Right renal cortex interstitium (tissue), 3 donors: ENCODE results near the gene PTPRG. TPM values are rescaled to one million over a fixed set of nuclear protein-coding genes. Genes with fewer than 3 reads are reported as not detected.

Source experiments
- DNase-seq, 3 donors: peaks; one replicate each; pipeline ENCODE4 v3.0.0-alpha.2; 2013; ENCODE audit warnings: low read depth in 3 of 3, low spot score in 2 of 3
- polyA plus RNA-seq, 3 donors: library from polyadenylated mRNA; unstranded; fragments of 120-200 nt; gene quantifications; one replicate each; pipeline ENCODE4 v1.2.1, GENCODE V29; 2013; ENCODE audit not compliant: insufficient read length in 3 of 3

PTPRG gene
- polyA plus RNA-seq, 3 donors = 87.3 to 97.7 (median 93.7) TPM

DNA sequence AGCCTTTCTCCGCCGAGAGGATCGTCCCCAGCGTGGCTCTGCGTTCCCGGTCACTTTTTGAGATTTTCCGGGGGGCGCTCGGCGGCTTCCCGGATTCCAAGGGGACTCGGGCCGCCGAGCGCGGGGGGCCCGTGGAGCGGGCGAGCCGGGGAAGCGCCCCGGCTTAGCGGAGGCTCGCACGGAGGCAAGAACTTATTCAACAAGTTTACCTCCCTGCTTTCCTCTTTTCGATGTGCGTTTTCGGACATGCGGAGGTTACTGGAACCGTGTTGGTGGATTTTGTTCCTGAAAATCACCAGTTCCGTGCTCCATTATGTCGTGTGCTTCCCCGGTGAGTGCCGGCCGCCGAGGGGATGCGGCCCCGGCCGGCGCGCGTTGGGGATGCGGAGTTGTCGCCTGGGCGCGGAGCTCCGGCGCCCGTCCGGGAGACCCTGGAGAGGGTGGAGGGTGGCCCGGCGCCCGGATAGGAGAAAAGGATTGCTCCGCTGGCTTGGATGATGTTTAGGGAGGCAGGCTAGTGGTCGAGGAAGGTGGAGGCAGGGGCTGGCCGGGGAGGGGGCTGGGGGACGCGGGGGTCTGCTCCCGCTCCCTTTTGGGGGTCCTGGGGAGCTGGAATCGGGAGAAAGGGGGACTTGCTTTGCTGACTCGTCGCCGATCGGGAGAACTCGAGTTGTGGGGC is 810 bp downstream of the PTPRG start:
- DNase-seq = no peak

DNA sequence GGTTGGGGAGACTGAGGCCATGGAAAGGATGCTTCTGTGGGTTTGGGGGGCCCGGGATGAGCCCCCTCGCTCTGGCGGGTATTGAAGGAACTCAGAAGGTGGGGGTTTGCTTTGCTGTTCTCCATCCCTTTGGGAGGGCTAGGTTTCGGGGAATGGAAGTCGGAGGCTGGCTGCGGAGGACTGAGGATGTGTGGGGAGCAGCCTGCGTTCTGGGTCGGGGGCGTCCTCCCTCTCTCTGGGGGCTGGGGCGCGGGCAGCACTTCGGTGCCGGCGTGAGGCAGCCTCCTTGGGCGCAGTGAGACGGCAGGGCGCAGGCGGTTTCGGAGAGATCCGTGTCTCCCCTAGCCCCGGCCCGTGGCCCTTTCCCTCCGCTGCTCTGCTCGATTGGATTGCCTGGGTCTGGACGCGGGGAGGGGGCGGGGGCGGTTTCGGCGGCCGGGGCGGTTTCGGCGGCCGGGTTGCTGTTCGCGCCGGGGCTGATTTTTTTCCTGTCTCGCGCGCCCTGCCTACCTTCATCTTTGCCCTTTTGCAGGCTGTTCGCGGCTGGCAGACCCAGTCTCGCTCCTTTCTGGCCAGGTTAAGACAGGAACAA is 1.4 kb downstream of the PTPRG start:
- no peak for DNase-seq

DNA sequence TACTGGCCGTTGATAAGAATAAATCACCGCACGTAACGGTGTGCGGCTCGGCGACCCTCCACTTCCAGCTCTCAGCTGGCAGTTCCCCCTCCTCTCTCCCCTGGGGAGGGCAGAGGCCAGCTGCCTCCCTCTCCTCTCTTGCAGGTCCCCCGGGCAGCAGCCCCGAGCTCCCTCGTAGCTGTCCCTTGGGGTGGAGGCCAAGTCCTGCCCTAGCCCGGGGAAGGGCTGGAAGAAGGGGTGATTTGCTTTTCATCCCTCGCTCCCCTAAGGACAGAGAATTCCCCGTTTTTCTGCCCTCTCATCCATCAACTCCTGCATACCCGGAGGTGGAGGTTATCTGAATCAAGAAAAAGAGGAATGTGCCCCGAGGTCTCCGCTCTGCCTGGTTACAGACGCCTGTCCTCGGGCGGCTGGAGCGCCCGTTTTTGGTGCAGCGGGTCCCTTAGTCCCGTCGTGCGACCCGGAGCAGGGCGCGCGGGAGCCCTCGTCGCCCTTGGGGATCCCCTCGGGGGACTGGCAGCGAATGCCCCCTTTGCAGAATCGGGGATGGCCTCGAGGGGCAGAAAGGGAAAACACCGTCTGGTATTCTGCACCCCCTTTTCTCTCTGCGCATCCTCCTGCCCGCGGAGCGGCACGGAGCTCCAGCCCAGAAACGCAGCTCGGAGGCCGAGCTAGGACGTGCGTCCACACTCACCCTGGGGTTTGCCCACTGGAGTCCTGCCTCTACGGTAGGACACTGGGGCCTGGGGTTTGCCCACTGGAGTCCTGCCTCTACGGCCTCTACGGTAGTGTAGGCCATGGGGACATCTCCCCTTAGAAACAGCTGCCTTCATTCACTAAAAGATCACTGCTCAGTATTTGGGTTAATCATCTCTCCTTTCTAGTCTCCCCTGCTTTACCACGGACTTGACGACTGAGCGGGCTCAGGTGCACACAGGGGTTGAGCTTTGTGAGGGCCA is 2.2 kb downstream of the PTPRG start:
- DNase-seq = no peak

DNA sequence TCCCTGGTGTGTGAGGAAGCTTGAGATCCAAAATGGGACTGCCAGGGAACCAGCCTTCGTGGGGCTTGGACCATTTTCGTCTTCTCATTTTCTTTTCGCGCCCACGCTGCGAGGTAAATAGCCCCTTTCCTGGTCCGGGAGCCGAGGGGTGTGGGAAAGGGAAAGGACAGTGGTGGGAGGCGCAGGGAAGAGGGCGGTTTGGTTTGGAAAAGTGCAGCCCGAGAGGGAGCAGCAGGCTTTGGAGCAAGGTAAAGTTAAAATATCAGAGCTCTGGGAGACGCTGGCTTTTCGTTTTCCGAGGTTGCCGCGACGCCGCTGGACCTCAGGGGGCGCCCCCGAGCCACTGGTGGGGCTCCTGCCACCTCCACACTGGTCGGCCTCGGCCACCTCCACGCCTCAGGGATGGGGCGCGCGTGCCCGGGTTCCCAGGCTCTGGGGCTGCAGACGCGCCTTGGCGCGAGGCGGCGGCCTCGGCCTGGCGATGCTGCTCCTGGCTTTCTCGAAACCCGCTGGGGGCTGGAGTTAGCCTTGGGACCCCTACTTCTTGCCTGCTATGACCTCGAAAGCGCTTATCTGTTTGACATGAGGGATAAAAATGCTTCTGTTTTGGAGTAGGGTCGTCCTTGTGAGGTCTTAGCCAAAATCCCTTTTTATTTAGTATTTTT is 3.2 kb downstream of the PTPRG start:
- DNase-seq = no peak

DNA sequence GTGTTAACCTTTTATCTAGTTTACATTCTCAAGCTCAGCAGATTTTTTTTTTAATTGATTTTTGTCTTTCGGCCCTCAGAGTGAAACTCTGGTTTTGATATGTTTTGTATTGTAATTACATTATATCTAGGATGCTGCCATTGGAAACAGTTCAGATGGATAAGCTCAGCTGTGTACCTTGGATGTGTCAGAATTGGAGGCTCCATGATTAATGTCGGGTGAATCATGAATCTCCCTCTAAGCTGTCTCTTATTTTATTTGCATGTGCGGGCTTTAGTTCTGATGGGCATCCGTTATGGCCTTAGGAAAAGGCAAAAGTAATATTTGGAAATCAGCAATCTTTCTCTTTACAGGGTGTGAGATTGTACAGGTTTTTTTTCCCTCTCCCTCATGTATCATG is 4.2 kb downstream of the PTPRG start:
- no peak for DNase-seq

DNA sequence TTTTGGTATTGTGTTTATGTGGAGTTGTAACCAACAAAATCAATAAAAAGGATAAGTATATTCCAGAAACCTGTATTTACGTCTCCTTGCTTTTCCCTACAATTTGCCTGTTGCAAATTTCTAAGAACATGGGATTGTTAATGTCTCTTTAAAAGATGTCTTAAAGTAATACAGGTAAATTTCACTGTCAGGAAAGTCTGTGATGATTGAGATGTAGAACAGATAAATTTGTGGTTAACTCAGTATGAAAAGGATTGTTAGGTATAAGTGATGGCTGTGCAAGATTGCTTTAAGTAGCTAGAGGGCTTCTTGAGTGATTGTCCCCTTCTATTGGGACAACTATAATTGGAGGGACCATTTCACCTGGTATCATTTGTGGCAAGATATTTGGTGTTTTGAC is 6.8 kb downstream of the PTPRG start:
- DNase-seq = no peak

DNA sequence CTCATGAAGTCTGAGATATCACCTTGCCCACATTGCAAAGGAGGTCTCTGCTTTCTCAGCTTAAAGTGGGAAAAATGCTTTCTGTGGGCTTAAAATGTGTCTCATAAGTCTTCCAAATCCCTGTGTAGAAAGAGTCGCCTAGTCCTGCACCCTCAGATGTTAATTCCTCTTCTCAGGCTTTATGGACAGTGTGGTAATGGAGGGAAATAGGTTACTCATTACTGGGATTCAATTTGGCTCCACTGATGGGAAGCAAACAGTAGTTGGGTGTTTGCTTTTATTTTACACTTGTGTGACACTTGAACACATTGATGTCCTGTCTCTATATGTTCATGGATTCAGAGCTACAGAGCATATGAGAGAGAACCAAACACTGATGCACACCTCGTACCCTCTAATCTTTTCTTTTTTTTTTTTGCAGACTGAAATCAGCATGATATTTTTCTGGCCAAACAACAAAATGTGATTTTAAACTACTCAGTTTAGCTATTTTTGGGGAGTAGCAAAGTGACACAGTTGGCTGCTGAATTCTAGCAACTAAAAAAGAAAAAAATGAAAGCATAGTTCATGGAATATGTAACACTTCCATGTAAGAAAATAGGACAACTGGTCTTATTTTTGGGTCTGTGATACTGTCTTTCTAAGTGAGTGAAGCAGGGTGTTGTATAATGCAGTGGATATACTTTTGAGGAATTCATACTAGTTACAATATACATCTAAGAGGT is 8.6 kb downstream of the PTPRG start:
- no peak for DNase-seq

DNA sequence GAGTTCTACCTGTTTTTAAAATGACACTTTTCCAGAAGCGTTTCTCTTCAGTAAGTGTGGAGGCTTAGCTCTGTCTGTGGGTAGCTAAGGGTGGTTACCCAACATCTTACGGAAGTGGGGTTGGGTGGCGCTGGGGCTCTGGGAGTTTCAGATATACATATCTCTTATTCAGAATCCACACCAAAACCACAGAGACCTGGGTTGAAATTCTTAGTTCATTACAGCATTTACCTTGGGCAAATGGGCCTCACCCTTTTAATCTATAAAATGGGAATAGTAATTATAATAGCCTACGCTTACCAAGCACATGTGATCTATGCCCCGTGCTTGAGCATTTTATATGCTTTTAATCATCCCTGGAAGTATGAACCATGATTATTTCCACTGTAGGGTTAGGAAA is 9.4 kb downstream of the PTPRG start:
- no peak for DNase-seq

DNA sequence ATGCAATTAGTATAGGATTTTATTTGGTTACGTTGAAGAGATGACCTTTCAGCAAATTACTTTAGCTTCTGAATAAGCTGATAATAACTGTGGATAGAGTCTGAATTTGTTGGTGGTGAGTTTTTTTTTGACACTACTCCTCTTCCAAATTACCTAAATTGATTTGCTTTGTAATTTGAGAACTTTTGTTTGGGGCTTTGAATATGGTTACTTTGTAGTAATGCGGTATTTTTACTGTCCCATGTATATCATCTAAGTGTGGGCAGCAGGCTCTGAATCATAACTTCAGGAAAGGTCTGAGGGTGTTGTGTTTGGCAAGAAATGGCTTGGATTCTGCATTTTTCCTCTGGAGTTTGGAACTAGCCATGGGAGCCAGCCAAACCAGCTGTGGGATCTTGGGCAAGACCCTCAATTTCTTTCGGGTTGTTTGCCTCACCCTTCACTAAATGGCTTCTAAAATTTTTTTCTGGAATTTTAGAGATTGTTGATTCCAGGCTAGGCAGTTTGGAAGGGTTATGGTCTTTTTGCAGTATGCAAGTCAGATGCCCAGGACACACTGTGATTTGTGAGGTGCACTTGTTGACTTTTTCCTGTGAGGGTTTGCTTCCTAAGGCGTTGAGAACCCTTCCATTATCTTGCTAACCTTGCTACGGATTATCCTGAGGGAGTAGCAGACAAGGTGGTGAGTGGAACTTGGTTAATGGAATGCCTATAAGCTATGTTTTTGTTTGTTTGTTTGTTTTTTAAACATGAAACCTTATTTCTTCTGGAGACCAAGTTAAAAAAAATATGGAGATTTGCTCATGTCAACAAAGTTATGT is 10.4 kb downstream of the PTPRG start:
- DNase-seq = no peak

DNA sequence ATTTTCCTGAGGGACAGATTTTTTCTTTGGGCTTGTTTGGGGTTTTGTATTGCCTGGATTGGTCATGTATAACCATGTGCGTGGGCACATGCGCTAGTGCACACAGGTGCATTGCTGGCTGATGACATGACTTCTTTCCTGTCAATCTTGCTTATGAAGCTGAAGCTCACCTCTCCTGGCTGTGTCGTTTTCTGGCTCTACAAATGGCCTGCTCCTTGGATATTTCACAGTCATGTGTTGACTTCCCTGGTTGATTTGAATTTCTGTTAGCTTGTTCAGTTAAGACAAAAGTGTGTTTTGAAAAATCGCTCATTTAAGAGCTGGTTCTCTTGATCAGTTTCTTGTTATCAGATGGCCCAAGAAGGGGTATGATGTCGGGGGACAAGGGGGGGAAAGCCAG is 11.5 kb downstream of the PTPRG start:
- DNase-seq = no peak

DNA sequence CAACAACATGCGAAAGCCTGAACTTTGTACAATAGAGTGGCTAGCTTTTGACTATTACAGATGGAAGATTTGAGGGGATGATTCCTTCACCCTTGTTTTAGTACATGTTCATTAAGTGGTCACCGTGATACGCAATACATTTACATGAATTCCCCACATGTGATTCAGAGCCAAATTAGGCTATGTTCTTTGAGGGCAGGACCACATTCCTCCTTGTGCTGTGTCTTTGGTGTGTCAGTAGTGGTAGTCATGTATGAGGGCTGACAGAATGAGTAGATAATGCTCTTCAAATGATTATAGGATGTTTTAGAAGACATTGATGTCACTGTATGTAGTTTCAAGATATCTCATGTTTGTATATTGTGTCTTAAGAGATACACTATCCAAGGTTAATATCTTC is 12.1 kb downstream of the PTPRG start:
- DNase-seq = no peak

DNA sequence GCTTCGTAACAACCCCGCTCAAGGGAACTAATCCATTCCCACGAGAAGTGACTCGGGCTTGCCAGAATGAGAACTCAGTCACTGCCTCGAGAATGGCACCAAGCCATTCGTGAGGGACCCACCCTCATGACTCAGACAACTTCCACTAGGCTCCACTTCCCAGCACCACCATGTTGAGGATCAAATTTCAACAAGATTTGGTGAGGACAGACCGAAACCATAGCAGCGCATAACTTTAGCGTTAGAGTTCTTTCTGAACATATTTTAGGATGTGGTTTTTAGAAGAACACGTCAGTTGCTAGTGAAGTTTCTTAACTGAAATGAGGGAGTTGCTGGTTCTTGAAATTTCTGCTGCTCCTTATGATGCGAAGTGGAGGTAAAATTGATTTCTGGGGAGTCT is 13.5 kb downstream of the PTPRG start:
- no peak for DNase-seq

DNA sequence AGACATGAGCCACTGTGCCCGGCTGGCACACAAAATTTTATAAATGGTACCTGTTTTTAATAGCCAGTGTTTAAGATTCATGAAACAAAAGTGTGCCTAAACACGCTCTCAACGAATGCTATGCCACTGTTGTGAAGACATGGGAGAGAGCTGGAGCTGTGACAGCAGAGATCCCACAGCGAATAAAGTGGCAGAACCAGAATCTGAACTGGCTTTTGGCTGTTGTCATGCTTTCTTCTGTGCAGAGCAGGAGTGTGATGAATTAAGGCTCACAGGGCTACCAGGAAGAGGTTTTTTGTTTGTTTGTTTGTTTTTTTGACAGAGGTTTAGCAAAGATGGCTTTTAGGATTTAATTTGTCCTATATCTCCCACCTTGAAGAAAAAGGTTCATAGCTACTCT is 14.5 kb downstream of the PTPRG start:
- DNase-seq = no peak

DNA sequence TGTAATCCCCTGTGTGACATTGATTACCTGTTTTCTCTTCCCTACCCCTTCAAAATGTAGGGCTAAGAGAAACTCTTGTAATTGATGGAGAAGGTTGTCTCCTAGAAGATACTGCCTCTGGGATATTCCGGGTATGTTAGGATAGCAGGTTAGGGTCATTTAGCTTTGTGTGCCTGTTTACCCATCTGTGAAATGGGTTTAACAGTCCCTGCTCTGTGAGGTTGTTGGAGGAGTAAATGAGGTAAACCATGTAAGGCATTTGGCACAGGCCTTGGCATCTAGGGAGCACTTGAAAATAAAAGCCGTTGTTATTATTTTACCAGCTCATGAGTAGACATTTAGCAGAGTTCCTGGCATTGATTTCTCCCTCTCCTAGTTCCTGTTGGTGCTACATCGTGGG is 16.4 kb downstream of the PTPRG start:
- DNase-seq = no peak

DNA sequence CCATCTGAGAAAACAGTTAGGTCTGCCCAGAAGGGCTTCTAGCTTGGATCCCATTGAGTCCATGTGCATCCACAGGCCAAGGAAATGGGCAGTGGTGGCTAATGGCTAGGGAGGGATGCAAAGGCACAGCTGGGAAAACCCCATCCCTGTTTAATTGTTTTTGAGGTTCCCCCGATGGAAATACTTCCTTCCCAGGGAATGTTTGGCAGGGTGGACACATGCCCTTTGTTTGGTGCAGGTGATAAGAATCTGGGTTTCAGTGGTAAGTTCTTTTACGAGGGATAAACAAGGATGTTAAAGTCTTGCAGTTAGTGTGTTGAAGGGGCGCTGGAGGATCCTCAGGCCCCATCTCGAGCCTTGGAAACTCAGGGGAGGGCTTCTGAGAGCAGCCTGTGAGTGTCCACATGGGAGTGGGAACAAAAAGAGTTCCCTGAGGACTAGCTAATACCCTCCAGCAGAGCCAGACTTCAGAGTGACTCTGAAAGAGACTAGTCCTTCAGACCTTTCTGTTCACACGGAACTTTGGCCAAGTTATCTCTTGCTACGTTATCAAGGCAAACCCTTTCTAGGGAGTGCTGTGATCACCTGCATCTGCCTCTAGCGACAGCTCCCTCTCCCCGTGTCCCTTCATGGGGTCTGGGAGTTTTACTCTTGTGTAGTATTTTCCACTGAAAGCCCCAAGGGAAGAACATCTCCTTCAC is 17.4 kb downstream of the PTPRG start:
- DNase-seq = no peak

DNA sequence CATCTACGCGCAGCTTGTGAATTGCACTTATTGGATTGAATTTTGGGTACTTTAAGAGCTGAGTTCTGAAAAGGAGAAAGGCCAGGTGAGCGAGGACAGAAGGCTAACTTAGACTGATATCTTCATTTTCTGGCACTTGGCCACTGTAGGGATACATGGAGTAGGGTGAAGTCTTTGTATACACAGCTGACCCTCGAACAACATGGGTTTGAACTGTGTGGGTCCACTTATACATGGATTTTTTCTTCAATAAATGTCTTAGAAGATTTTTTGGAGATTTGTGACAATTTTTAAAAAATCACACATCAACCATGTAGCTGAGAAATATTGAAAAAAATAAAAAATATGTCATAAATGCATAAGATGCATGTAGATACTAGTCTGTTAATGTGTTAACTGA is 18.3 kb downstream of the PTPRG start:
- DNase-seq = no peak

DNA sequence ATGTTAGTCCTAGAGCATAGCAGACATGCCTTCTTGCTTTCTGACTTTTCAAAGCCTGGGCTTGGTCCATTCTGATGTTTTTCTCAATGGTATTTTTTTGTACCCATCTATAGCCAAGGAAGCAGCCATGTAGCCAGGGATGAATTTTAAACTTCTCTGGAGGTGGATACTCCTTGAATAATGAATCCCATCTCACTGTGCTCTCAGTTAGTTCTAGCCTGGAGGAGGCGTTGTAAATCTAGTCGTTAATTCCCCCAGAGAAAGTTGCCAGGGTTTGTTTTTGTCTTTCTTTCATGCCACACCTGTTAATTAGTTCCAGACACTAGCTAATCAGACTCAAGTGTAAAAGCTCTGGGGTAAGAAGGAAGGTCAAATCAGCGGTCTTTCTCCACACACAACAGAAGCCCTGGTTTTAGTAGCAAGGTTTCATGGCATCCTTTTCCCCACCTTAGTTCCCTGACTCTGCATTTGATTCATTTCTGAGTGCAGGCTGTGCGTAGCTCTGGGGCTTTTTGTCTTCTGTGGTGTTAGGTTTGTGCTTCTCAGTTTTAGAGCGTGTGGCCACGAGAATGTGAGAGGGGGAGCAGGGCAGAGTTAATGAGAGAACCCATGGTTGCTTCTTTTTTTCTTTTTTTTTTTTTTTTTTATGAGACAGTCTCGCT is 19.7 kb downstream of the PTPRG start:
- DNase-seq = no peak

DNA sequence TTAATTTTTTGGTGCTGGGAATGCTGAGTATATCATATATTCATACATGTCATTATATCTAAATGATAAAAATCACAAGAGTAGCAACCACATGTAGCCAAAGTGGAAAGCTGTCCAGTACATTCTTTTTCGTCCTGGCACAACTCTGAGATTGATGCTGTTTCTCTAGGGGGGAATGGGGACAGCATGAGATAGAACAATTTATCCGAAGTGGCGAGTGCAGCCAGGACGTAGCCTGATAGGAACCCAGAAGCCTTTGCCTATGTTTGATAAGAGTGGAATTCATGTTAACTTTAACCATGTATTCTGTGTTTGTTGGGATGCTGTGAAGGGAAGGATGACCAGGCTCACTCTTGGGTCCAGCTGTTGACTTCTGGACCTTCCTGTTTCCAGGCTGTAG is 20.9 kb downstream of the PTPRG start:
- DNase-seq = no peak

DNA sequence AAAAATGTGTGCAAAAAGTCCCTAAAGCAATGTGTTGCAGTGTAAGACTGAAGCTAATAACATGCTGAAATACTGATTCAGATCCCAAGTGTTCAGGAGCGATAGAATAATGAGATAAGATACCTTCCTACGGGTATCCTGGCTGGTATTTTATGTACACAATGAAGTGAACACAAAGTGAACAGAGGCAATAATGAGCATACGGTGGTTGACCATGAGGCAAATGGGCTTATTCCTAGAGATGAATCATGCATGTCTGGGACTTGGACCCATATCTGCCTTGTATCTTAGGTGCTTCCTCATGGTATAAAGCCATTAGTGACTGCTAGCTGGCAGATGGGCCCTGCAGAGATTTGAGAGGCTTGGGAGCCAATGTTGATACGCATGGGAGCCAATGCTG is 21.5 kb downstream of the PTPRG start:
- no peak for DNase-seq
